GM15510 (cell line): ENCODE data around the gene LRP5.
A peak's percentile ranks its signal among the peaks of the same experiment; 100 is the strongest.

Source experiments
- POLR2A ChIP-seq: IDR thresholded peaks from 3 replicates; pipeline ENCODE4 v1.6.1; 2011; ENCODE audit warnings: borderline replicate concordance; ENCODE audit not compliant: insufficient read length; ENCODE audit errors: extremely low read depth

LRP5 gene

DNA sequence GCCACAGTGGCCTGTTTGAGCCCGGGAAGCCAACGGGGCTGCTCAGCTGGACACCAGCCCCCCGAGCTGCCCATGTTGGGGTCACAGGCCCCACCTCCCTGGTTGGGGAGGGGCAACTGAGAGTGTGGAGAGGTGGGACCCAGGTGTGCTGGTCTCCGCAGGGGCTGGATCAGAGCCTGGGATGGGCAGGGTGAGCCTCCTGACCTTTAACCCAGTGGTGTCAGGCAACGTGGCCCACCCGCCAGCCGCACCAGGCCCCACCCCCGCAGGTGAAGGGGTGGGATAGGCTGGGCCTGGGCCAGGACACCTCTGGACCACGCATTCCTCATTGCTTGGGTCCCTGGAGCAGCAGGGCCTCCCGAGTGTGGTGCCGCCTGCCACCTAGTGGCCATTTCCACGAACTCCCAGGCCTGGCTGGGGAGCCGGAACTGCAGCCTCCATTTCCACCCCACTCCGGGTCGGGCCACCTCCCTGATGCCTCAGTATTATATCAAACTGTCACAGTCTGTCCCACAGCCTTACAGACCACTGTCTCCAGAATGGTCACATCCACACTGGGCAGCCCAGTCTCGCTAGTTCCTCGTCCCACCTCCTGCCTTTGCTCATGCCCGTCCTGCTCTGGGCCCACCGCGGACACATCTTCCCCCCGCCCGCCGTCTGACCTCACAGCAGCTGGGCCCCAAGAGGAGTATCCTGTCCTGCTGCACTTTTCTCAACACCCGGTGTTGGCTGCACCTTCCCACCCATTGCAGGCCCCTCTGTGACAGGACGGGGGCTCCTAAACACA, 134.8 kb downstream of the LRP5 start:
- no peak for TF ChIP-seq POLR2A

DNA sequence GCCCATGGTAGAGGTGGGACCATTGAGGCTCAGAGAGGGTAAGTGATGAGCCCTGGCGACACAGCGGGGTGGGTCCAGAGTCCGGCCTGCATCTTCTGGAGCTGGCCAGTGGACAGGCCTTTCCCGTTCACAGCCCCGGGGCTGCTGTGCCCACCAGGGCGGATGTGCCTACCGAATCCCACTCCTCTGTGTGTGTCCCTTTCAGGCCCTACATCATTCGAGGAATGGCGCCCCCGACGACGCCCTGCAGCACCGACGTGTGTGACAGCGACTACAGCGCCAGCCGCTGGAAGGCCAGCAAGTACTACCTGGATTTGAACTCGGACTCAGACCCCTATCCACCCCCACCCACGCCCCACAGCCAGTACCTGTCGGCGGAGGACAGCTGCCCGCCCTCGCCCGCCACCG, 136.2 kb downstream of the LRP5 start:
- no peak for TF ChIP-seq POLR2A

- TF ChIP-seq POLR2A, result no peak
Observed at GRCh38 chr11:68449951-68450350, 137.6 kb downstream of the LRP5 start.

DNA sequence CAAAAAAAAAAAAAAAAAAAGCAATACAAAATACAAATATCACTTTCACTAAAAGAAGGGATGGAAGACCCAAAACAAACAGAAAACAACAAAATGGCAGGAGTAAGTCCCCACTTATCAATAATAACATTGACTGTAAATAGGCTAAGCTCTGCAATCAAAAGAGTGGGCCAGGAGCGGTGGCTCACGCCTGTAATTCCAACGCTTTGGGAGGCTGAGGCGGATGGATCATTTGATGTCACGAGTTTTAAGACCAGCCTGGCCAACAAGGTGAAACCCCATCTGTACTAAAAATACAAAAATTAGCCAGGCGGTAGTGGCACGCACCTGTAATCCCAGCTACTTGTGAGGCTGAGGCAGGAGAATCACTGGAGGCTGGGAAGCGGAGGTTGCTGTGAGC, 138.3 kb downstream of the LRP5 start:
- no peak for TF ChIP-seq POLR2A

GRCh38 chr11:68454767-68455166, 142.4 kb downstream of the LRP5 start:
- no peak for TF ChIP-seq POLR2A

DNA sequence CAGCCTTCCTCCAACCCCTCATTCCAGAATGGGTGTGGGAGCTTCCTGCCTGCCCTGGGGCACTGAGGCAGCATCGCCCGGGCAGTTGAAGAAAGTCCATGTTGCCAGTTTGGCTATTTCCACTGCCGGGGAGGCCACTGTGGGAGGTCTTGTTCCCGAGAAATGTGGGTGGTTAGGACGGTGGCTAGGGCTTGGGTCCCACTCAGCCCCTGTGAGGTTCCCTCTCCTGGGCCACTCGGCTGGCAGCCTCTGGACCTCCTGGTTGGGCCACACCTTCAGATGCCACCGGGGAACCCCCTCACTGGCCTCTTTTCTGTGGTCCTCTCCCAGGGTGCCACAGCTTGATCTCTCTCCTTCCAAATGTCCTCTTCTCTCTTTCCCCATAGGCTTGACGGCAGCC, 143.1 kb downstream of the LRP5 start:
- no peak for TF ChIP-seq POLR2A

DNA sequence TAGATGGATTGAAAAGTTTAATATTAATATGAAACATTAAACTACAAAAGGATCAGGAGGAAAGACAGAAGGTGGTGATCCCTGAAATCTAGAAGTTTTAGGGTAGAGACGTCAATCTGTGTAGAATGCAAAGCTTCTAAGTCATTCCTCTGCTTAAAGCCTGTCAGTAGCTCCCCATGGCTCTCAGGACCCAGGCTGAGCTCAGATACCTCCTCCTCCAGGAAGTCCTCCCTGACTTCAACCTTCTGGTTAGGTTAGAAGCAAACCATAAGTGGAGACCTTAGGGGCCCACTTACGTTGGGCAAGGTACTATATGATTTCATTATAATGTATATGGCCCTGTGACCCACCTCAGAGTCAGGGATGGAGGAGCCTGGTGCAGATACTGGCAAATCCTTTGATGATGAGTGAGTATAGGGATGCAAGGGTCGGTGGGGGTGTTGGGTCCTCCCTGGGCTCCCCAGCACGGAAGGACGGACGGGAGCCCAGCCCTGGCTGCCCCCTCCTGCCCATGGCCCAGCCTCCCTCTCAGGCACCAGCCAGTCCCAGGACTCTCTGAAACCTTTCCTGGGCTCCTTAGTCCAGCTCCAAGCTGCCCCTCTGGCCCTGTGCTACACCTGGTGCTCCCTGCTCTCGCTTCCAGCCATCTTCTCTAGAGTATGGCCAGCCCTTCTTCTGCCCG, 145.0 kb downstream of the LRP5 start:
- no peak for TF ChIP-seq POLR2A

GRCh38 chr11:68457898-68458249, 145.5 kb downstream of the LRP5 start:
- TF ChIP-seq POLR2A, result no peak

DNA sequence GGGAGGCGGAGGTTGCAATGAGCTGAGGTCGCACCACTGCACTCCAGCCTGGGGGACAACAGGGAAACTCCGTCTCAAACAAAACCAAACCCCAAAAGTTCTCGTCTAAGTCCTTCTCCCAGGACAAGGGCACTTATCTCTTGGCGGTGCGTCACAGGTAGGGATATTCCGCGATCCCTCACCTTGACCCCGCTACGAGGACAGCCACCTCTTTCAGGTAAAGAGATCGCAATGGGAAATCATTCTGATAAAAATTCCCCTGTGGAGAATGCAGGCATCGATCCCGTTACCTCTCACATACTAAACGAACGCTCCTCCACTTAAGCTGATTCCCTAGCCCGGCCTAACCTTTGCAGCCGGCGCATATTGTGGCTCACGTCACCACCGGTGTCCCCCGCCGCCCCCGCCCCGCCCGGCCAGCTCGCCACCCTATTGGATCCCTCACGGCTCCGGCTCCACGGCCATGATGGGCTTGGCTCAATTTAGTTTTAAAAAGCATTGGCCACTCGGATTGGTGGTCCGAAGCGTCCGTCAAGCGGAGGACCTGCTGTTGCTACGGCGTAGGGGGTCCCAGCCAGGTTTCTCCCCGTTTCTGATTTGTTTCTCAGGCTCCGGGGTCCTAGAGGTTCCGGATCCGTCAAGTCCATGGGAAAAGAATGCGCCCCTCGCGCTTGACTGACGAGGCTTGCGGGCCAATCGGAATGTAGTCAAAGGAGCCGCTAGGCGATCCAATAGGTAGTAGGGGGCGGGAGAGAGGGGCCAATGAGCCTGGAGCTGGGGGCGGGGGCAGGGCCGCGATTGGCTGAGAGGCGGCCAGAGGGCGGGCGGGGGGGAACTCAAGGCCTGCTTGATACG, 147.7 kb downstream of the LRP5 start:
- TF ChIP-seq POLR2A, result peak; percentile 7

- peak; percentile 89 for TF ChIP-seq POLR2A
Observed at GRCh38 chr11:68460741-68461574, 148.6 kb downstream of the LRP5 start, which contains the start of gene PPP6R3. TSS of gene PPP6R3 (plus strand) at chr11:68460752. CDS start at chr11:68537665, 76,913 bp downstream.

- no peak for TF ChIP-seq POLR2A
Observed at GRCh38 chr11:68461575-68461917, 149.2 kb downstream of the LRP5 start.

- TF ChIP-seq POLR2A, result no peak
Observed at GRCh38 chr11:68463714-68464113, 151.3 kb downstream of the LRP5 start.

- no peak for TF ChIP-seq POLR2A
Observed at GRCh38 chr11:68467201-68467834, 154.9 kb downstream of the LRP5 start.
